ENCODE data around the gene ZNF385B.
A peak's percentile ranks its signal among the peaks of the same experiment; 100 is the strongest.

ZNF385B gene

DNA sequence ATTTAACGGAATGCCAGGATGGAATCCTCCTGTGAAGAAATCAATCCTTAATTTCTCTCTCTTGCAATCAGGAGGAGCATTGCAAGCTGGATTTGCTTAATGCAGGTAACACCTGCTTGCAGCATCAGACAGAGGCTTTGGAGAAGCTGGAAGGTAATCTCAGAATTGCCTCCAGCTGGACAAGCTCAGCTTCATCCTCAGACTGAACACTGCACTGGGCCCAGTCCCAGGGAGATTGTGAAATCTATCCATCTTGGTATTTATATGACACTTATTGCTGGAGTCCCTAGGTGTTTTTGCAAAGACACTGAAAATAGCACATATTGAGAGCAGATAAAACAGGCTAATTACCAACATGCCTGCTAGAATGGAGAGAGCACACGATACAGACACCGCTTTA, 417.4 kb downstream of the ZNF385B start:
- no peak for DNase-seq (ENCODE audit: low read depth)

DNA sequence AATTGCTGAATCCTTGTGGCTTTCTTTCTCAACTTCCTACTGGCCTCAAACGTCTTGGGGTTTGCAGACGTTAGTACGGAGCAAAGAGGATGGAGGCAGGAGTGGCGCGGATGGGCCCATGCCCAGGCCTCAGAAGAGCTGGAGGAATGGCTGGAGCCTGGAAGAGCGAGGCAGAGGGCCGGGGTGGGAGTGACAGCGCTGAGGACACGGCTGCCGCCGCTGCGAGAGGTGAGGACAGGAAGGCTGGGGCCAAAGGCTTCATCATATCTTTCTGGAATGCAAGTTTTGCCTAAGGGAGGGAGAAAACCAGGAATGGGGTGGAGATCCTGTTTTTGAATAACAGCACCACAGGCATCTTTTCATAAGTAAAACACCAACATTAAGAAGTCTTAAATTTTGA, 418.2 kb downstream of the ZNF385B start:
- no peak for DNase-seq (ENCODE audit: low read depth)

DNA sequence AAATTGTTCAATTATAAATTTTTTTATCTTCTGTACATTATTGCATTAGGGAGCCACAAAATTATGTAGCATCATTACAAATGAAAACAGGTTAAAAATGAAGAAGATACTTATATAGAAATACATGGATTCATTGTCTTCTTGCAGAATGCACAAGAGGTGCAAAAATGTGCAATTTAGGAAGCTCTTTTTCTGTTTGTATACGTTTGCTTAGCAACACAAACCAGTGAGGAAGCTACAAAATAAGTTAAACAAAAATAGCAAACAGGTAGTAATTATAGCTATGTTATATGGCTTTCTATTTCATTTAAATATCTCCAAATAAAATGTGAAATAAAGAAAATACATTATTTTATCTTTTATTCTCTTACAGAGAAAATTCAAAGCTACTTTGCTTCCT, 419.2 kb downstream of the ZNF385B start:
- DNase-seq (ENCODE audit: low read depth), result no peak

DNA sequence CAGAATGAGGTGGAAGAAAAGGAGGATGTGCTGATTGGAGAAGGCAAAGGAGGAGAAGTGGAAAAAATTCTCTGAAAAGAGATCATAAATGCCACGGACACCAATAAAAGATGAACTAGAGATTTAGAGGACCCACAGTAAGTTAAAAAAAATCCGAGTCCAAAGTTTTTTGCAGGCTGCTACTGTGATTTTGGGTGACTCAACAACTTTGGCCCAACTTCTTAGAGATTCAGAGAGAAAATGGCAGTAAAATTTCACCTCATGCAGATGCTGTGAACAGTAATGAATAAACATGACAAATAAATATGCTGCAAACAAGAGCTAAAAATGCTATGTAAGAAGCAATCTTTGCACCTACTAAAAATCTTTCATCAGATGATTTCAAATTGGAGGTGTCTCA, 419.9 kb downstream of the ZNF385B start:
- DNase-seq (ENCODE audit: low read depth), result no peak

DNA sequence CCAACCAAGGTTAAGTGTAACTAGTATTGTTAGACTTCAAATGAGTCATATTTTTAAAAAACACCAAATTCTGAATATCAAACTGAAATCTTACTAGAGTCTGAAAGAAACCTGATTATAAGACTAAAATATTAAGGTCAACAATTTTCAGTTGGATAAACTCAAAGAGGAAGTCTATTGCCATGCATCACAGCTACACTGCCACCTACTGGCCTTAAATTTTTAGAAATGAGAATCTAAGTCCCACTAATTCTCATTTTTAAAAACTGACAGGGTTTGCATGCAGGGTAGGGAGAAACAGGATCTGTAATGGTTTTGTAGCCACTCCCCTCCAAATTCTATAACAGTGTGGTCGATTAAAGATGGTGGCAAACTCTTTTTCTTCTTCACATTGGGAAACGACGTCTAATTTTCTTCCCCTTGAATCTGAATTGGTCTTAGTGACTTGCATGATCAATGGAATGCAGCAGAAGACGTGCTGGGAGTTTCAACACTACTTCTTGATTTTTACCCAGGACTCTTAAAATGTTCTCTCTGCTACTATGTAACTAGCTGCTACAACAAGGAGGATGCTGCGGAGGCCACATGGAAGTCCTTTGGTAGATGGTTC, 420.7 kb downstream of the ZNF385B start:
- no peak for DNase-seq (ENCODE audit: low read depth)

DNA sequence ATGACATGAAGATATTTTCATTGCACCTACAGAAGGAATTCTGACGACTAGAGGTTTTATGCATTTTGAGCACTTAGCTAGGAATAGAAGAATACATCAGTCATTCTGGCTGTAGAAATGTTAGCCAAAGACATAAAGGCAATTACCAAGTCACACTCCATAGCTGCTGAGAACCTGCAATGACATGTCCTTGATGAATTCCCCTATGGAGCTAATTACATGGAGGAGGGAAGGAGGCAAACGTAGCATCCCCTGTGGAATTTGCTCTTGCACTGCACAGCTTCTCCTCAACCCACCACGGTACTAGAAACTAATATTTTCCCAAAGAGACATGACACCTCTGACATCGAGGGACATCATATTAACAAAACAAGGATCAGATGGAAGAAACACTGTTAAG, 422.8 kb downstream of the ZNF385B start:
- no peak for DNase-seq (ENCODE audit: low read depth)

DNA sequence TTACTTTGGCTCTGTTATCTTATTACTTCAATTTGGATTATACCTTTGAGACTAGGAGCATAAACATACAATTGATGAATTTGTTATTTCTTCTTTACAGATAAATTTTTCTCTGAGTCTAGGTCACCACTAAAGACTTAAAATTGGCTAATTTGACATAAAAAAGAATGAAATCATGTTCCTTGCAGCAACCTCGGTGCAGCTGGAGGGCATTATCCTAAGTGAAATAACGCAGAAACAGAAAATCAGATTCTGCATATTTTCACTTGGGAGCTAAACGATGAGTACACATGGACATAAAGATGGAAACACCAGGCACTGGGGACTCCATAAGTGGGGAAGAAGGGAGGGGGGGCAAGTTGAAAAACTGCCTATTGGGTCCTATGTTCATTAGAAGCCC, 424.0 kb downstream of the ZNF385B start:
- DNase-seq (ENCODE audit: low read depth), result no peak

DNA sequence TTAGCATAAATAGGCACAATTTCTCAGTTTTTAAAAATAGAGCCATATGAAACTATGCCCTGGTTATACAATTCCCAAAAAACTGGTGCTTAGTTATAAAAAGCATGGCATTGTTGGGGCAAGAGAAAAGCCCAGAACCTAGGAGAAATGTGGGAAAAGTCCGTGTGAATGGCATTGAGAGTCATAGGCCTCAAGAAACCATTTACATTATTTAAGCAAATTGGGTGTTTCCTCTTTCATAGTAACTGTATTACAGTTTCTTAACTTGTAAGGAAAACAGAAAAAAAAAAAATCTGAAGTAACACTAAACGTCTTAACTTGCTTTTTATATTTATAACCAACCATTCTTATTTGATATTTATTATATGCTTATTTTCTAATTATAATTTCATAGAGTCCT, 425.8 kb downstream of the ZNF385B start:
- DNase-seq (ENCODE audit: low read depth), result no peak

DNA sequence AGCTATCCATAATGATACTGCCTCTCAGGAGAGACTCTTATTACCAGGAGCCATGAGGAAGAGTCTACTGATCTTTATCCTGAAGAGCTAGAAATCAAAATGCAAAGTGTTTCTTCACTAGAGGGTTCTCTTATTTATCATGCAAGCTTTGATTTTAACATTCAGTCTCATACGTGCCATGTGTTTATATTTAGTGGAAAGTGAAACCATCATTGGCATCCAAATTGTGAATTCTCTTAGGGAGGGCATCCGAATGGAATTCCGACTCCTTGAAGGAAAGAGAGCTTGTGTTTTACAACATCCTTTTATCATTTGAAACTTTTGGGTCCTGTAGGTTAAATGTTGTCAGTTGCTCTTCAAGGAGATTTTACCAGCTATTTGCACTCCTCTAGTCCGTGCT, 426.4 kb downstream of the ZNF385B start:
- DNase-seq (ENCODE audit: low read depth), result no peak

DNA sequence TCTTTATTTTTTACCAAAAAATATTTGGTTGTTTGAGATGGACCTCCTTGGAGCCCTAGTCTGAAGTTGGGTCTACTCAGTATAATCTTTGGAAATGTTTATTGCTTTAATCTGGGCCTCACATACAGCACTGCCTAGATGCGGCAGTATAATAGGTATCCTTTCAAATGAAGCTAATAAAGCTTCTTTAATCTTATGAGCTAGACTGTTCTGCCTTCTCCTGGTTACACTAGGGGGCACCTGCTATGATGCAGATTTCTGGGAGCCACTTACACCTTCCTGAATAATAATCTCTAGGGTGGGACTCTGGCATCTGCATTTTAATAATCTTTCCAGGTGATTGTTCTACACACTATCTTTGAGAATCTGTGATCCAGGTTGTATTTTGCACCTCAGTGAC, 427.1 kb downstream of the ZNF385B start:
- no peak for DNase-seq (ENCODE audit: low read depth)

DNA sequence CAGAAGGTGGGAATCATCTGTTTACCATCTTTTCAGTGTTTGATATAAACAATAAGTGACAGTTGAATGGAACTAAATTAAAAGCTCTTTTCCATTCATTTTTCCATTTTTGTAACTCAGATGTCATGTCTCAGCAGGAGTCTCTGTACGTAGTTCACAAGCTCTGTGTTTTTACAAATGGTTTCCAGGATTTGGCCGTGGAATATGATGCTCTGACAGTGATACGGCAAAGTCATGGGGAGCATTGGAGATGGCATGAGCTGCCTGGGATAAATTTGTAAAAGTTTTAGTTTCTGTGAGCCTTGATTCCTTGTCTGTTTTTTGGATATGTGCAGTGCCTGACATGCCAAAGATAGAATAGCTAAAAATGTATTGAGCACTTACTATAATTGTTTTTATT, 428.7 kb downstream of the ZNF385B start:
- no peak for DNase-seq (ENCODE audit: low read depth)

DNA sequence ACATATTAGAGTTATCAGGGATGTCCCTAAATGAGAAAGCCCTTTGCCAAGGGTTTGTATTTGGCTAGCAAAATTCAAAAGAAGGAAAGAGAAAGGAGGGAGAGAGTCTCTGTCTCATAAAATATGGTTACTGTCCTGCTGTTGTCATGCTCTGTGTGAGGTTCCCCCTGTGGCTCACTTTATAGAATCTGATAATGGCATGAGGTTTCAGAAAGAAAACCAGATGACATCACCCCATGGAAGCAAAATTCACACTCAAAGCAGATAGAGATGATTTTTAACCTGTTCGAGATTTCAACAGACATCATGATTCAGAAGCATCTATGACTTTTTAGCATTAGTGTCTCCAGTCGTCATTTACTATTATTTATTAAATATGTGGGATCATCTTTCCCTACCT, 431.8 kb downstream of the ZNF385B start:
- no peak for DNase-seq (ENCODE audit: low read depth)

DNA sequence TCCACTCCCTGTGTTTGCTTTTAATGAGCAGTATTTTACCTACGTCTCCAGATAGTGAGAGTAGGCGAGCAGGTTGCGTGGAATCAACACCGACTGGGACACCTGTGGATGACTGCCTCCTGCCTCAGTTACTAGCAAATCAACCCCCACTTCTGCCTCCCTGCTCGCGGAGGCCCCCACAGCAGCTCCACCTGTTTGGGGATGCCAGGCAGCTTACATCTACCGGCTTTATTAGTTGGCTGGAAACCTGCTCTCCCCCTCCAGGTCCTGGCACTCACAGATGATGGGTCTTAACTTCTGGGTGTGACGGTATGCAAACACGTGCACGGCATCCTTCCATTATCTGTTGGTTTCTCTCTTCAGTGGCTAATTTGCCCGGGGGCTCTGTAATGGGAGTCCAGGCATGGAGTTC, 432.3 kb downstream of the ZNF385B start:
- DNase-seq (ENCODE audit: low read depth), result no peak

DNA sequence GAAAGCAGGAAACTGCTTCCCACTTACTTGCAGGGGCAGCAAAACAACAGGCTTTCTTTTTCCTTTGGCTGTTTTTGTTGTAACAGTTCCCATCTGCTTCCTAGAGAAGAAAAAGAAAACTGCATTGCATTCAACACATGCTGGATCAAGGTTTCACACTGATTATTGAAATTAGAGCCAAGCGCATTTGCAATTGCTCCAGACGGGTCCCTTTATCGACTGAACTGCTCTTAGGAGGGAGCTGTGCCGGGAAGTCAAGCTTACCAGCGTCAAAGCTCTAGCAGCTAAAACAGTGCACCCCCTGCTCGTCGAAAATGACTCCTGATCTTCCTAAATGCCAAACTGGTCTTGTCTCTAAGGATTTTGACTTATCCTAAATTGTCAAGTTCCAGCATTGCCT, 432.8 kb downstream of the ZNF385B start:
- DNase-seq (ENCODE audit: low read depth), result no peak

DNA sequence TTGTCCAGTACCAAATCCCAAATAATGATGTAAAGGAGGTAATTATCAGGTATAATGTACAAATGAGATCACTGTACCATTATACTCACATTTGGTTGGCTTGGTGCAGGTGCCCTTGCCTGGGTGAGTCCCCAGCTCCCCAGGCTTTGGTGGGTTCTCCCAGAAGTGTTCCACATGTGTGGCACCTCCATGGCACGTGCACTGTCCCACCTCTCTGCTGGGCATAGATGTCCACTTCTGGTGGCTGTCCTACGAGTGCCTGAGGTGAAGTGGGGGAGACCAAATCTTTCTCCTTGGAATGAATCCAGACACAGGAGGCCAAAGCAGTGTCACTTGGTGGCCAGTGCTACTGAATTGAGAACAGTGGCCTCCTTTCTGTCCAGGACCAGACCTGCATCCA, 434.3 kb downstream of the ZNF385B start:
- no peak for DNase-seq (ENCODE audit: low read depth)

DNA sequence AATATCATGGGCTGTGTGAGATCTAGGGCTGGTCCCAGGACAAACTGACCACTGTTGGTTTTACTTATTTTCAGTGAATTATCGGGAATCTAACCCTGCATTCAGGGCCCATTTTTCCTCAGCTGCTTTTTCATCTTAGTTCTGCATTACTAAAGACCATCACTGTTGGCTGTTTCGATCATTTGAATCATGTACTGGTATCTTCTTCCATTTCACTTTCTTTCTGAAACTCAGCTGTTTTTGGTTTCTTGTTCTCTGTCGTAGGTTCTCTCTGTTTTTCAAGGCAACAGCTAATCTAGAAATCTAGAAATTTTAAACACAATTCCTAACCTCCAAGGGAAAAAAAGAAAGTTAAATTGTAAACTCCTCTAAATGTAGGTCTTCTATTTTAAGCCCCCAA, 436.8 kb downstream of the ZNF385B start:
- no peak for DNase-seq (ENCODE audit: low read depth)

DNA sequence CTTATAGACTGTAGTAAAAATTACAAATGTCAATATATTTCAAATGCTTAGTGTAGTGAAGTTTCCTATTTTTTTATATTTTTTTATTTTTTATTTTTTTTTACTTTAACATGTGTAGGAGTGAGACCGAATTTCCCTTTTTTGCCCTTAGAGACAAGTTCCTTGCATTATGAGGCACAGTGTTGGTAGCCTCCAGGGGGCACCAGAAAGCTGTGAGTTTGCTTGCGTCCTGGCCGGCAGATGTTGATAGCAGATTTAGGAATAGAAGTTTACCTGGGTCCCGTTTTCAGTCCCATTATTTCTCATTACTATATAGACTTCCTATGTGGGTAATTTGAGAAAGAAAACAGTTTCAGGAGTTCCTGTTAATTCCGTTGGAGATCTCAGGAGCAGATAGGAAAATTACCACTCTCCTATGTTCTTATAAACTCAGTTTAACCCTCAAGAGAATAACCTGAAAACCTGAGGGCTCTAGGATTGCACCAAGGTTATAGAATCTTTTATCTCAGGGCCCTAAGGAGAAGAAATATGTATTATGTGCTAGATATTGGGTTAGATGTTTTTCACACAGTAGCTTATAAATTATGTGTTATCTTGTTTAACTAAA, 439.3 kb downstream of the ZNF385B start:
- peak; percentile 6 for DNase-seq (ENCODE audit: low read depth)

DNA sequence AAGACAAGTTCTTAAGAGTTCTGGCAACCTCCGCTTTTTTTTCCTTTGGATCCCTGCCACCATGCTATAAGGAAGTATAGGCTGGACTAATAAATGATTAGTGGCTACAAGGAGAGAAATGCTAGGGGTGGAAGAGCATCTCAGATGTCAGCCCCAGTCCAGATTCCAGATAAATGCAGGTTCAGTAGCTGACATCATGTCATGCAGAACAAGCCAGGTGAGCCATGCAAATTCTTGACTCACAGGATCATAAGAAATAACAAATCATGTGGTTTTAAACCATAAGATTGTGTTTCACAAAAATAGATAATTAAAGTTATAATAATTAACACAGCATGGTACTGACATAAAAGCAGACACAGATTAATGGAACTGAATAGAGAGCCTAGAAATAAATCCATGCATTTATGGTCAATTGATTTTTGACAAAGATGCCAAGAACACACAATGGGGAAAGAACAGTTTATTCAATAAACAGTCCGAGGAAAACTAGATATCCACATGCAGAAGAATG, 443.9 kb downstream of the ZNF385B start:
- DNase-seq (ENCODE audit: low read depth), result no peak

DNA sequence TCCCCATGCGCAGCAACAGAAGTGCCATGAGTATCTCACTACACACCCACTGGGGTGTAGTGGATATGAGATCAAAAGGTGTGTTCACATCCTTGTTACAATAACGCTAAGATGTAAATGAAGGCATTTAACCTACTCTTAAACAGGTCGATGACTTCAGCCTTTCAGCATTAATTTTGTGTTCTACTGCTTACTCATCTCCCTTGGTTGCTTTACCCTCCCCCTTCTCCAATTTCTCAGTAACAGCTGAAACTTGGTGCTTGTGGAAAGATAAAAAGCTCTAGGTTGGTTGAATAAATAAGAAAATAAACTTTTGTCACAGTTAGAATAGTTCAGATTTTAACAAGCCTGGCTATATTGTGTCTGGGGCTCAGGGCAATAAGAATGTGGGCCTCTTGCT, 449.3 kb downstream of the ZNF385B start:
- DNase-seq (ENCODE audit: low read depth), result no peak

DNA sequence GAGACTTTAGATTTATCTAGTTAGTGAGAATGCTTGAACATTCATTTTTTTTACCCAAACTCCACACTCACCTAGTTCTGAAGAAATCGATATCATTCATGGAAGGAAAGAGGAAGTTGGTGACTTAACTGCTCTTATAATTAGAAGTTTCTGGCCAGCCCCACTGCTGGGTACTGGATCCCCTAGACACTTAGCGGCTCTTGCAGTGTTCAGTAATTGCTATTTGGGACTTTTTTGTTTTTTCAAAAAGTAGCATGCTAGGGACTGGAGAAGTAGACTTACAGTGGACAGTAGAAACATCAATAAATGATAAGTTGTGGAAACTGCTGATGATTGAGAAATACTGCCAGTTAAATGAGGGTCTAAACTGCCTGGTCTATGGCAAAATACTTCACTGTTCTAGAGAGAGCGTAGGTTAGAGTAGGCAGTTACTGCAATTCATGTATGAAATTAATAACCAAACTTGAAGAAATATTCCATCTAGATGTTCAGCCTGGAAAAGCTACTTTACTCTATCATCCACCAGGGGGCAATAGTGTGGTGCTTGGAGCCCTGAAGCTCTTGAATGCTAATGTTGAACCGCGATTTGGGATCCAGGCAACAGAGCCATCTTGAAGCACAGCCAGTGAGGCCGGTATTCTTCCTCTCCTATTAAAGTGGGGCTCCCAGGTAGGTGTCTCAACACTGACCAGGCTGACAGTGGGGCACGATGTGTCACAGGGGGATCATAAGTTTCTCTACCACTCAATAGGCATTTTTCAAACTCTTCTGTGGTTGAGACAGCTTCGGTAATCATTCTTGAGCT, 450.7 kb downstream of the ZNF385B start:
- DNase-seq (ENCODE audit: low read depth), result no peak

DNA sequence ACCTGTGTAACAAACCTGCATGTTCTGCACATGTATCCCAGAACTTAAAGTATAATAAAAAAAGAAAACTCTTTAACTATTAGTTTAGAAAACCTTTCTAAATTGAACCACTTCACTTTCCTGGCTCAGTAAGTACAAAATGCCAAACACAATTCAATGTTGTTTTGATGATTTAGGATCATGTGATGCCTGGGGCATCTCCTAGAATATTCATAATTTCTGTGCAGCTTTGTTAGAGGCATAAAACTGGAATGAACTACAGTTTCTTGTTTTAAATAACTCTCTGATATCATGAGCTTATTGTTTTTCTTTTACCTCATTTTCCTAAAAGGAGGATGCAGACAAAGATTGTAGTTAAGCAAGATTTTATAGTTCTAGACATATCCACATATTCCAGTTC, 457.8 kb downstream of the ZNF385B start:
- DNase-seq (ENCODE audit: low read depth), result no peak

DNA sequence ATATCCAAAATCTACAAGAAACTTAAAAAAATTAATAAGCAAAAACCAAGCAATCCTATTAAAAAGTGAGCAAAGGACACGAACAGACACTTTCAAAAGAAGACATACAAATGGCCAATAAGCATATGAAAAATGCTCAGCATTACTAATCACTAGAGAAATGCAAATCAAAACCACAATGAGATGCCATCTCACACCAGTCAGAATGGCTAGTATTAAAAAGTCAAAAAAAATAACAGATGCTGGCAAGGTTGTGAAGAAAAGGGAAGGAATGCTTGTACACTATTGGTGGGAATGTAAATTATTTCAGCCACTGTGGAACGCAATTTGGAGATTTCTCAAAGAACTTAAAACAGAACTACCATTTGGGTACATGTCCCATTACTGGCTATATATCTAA, 467.9 kb downstream of the ZNF385B start:
- DNase-seq (ENCODE audit: low read depth), result no peak
